PC-9 (cell line): ENCODE results near the gene SNCB. TPM values are rescaled to one million over a fixed set of nuclear protein-coding genes. Genes with fewer than 3 reads are reported as not detected.

Experiments used
- BruUV-seq: library from RNA; stranded (reverse); fragments of 400-500 nt; replicated peaks from 2 replicates; lab custom pipeline; 2021; lab: Mats Ljungman, UMichigan
- CTCF ChIA-PET: fragments of 300-600 bp; sonication (Branson Sonifier 250); formaldehyde crosslinking; loops from one replicate; lab custom pipeline; 2022; ENCODE audit warnings: antibody characterized with exemption; lab: Charles Lee
- POLR2A ChIA-PET: fragments of 300-600 bp; sonication (Branson Sonifier 250); formaldehyde crosslinking; loops from one replicate; lab custom pipeline; 2022; ENCODE audit warnings: antibody characterized with exemption; ENCODE audit not compliant: unreplicated experiment; lab: Charles Lee
- DNase-seq, 2 experiments: peaks; one replicate each; pipeline versions ENCODE4 v3.0.0 to v3.0.0-alpha.2; 2015 to 2022; ENCODE audit warnings: mixed read lengths in 1 of 2
- H2AFZ ChIP-seq: fragments of 200-600 bp; sonication (generic); 2 replicates; pipeline ENCODE4 v1.8.1; 2017; ENCODE audit warnings: antibody characterized with exemption
- H3F3A ChIP-seq: fragments of 200-600 bp; sonication (generic); 2 replicates; pipeline ENCODE4 v1.8.1; 2017; ENCODE audit warnings: antibody characterized with exemption, mild to moderate bottlenecking, low read depth; ENCODE audit not compliant: insufficient read depth
- H3K27ac ChIP-seq: fragments of 200-600 bp; sonication (generic); 2 replicates; pipeline ENCODE4 v1.6.1; 2016; ENCODE audit warnings: mixed run types
- H3K27me3 ChIP-seq: fragments of 200-600 bp; sonication (generic); 2 replicates; pipeline ENCODE4 v1.6.1; 2016; ENCODE audit warnings: low read depth, mixed run types; ENCODE audit not compliant: insufficient read depth
- H3K36me3 ChIP-seq: fragments of 200-600 bp; sonication (generic); 2 replicates; pipeline ENCODE4 v1.6.1; 2016; ENCODE audit warnings: low read depth, mixed run types
- H3K4me1 ChIP-seq: fragments of 200-600 bp; sonication (generic); replicated peaks from 2 replicates; pipeline ENCODE4 v1.6.1; 2016; ENCODE audit warnings: mixed run types; ENCODE audit not compliant: insufficient read depth
- H3K4me2 ChIP-seq: fragments of 200-600 bp; sonication (generic); 2 replicates; pipeline ENCODE4 v1.6.1; 2017; ENCODE audit warnings: mixed run types
- H3K4me3 ChIP-seq: fragments of 200-600 bp; sonication (generic); 2 replicates; pipeline ENCODE4 v1.6.1; 2016; ENCODE audit warnings: mixed run types
- H3K79me2 ChIP-seq: fragments of 200-600 bp; sonication (generic); 2 replicates; pipeline ENCODE4 v1.6.1; 2017; ENCODE audit warnings: low read depth, mixed run types
- H3K9me2 ChIP-seq: fragments of 200-600 bp; sonication (generic); 2 replicates; pipeline ENCODE4 v1.8.1; 2017; ENCODE audit warnings: mild to moderate bottlenecking; ENCODE audit not compliant: insufficient read depth
- H3K9me3 ChIP-seq: fragments of 200-600 bp; sonication (generic); 2 replicates; pipeline ENCODE4 v1.8.1; 2016; ENCODE audit warnings: low read depth; ENCODE audit not compliant: insufficient read depth
- H4K20me1 ChIP-seq: fragments of 200-600 bp; sonication (generic); 2 replicates; pipeline ENCODE4 v1.8.1; 2017; ENCODE audit not compliant: insufficient read depth
- CTCF ChIP-seq: fragments of 200-600 bp; sonication (generic); conservative IDR thresholded peaks from 2 replicates; pipeline ENCODE4 v1.6.1; 2017; ENCODE audit warnings: mixed run types, antibody characterized with exemption, mild to moderate bottlenecking, moderate library complexity
- EZH2 ChIP-seq: fragments of 200-600 bp; sonication (generic); IDR thresholded peaks from 2 replicates; pipeline ENCODE4 v1.8.0; 2017; ENCODE audit warnings: antibody characterized with exemption, low read depth
- intact Hi-C: fragments of 100-400 bp; cut with micrococcal nuclease; formaldehyde crosslinking; loops from one replicate; pipeline ENCODE4 v1.10.0; 2022; ENCODE audit not compliant: unreplicated experiment
- total RNA-seq: library from RNA; stranded (reverse); gene quantifications from 2 replicates; pipeline ENCODE4 v1.2.3, GENCODE V29; 2021

The SNCB gene
- total RNA-seq, 1 experiment from 2014 or later = not detected

- Histone ChIP-seq H3F3A (0 out of 2 replicates have a peak, but pooled peaks cover 3% of the 10 kb centered on the region), H3K27ac (no peak overlapping the region), H3K9me3 (no peaks in the 10 kb centered on the region), H3K4me3 (no peak overlapping the region), H3K36me3 (no peaks in the 10 kb centered on the region), H3K9me2 (no peaks in the 10 kb centered on the region), H3K4me1 (no peaks in the 10 kb centered on the region), H2AFZ (no peak overlapping the region), H3K79me2 (no peaks in the 10 kb centered on the region), H3K27me3 (peaks cover 33% of the 10 kb centered on the region), H3K4me2 (no peak overlapping the region), H4K20me1 (no peaks in the 10 kb centered on the region)
- DNase-seq = no peak
- CTCF ChIA-PET = no interaction called here
- POLR2A ChIA-PET = no interaction called here
- BruUV-seq = no TSS peak
- intact Hi-C loops = no loop called here
- TF ChIP-seq CTCF (no peak), EZH2 (no peak)
These were observed 949 bp downstream of the SNCB start for GRCh38 chr5:176629317-176629852.

DNA sequence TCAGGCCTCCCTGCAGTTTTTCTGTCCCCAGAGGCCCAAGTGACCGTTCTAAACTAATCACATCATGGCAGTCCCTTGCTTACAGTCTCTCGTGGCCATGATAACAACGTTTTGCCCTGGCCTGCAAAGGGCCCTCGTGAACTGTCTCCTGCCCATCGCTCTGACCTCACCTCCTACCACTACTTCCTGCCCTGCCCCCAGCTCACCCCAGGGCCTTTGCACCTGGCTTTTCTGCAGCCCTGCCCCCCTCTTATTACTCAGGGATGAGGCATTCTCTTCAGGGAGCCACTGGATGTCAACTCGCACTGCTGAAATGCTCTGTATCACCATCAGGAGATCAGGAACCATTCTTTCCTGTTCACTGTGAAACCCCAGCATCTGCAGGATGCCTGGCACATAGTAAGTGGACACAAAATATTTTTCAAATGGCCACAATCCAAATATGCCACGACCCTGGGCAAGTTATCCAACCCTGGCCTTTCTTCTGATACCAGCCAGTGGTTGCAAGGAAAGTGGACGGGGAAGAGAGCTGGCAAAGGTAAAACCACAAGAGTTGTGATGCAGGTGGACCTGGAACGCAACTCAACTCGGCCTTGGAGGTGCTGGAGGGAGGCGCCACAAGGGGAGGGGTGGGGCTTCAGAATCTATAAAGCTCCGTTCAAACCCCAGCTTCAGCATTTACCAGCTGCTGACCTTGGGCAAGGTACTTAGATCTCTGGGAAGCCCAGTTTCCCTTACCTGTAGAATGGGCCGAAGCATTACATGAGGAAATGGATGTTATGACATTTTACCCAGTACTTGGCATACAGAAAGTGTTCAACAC lies 1.7 kb downstream of the SNCB start:
- H4K20me1 ChIP-seq = no peaks in the 10 kb centered on the region
- TF ChIP-seq EZH2 (no peak), CTCF (no peak)
- no peaks in the 10 kb centered on the region for H3K36me3 ChIP-seq
- H2AFZ ChIP-seq = no peak overlapping the region
- ChIA-PET POLR2A (no interaction called here), CTCF (no interaction called here)
- H3K9me3 ChIP-seq = no peaks in the 10 kb centered on the region
- no peak overlapping the region for H3K27ac ChIP-seq
- intact Hi-C loops = no loop called here
- H3K9me2 ChIP-seq = no peaks in the 10 kb centered on the region
- no peaks in the 10 kb centered on the region for H3K4me1 ChIP-seq
- no peak overlapping the region for H3K4me3 ChIP-seq
- BruUV-seq = no TSS peak
- no peaks in the 10 kb centered on the region for H3K79me2 ChIP-seq
- no peak for DNase-seq
- no peak overlapping the region for H3K4me2 ChIP-seq
- H3F3A ChIP-seq = 0 out of 2 replicates have a peak, but pooled peaks cover 3% of the 10 kb centered on the region
- peaks cover 33% of the 10 kb centered on the region for H3K27me3 ChIP-seq

DNA sequence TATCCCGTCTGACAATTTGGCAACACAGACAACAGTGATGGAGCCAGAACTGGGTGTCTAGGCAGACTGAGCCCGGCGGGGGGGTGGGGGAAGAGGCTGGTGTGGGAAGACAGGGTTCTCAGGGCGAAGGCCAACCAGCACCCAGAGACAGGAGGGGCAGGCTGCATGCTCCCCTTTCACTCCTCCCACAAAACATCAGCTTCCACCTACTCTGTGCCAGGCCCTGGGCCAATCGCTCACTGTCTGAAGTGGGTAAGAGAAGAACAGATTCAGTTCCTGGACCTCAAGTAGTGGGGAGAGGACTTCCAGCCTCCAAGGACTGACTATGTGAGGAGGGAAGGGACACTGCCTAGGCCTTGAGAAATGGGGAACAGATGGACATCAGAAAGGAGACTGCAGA lies 2.8 kb downstream of the SNCB start:
- Histone ChIP-seq H2AFZ (no peak overlapping the region), H3K36me3 (no peaks in the 10 kb centered on the region), H3K27me3 (peaks cover 27% of the 10 kb centered on the region), H3K4me1 (no peaks in the 10 kb centered on the region), H3K79me2 (no peaks in the 10 kb centered on the region), H3K4me3 (no peak overlapping the region), H3K27ac (no peak overlapping the region), H4K20me1 (no peaks in the 10 kb centered on the region), H3K4me2 (no peak overlapping the region), H3F3A (0 out of 2 replicates have a peak, but pooled peaks cover 3% of the 10 kb centered on the region), H3K9me3 (no peaks in the 10 kb centered on the region), H3K9me2 (no peaks in the 10 kb centered on the region)
- CTCF ChIA-PET = no interaction called here
- BruUV-seq = no TSS peak
- no peak for DNase-seq
- TF ChIP-seq EZH2 (no peak), CTCF (no peak)
- POLR2A ChIA-PET = no interaction called here
- intact Hi-C loops = no loop called here
